ENCODE measurements around the gene CLASRP.
"Not testable (repeated sequence)": the region's sequence is repeated elsewhere in the genome, so short reads cannot be mapped to it uniquely, and the experiment has no call there.

CLASRP gene

GRCh38 chr19:45104658-45105349, 66.0 kb downstream of the CLASRP start:
- DNase-seq, result peak; percentile 10

- not testable (repeated sequence) for DNase-seq
Observed at GRCh38 chr19:45106363-45106762, 67.5 kb downstream of the CLASRP start.

GRCh38 chr19:45107621-45108150, 68.8 kb downstream of the CLASRP start:
- no peak for DNase-seq

- DNase-seq, result no peak
Observed at GRCh38 chr19:45110851-45111266, 72.0 kb downstream of the CLASRP start.

- DNase-seq, result no peak
Observed at GRCh38 chr19:45112111-45112827, 73.4 kb downstream of the CLASRP start.

- DNase-seq, result no peak
Observed at GRCh38 chr19:45113628-45114027, 74.8 kb downstream of the CLASRP start.

- DNase-seq, result no peak
Observed at GRCh38 chr19:45114116-45114515, 75.3 kb downstream of the CLASRP start.

- no peak for DNase-seq
Observed at GRCh38 chr19:45115809-45116615, 77.2 kb downstream of the CLASRP start.

- peak; percentile 27 for DNase-seq
Observed at GRCh38 chr19:45117167-45117594, 78.3 kb downstream of the CLASRP start.

GRCh38 chr19:45117671-45118070, 78.8 kb downstream of the CLASRP start:
- no peak for DNase-seq

- no peak for DNase-seq
Observed at GRCh38 chr19:45118106-45118505, 79.3 kb downstream of the CLASRP start.

- not testable (repeated sequence) for DNase-seq
Observed at GRCh38 chr19:45118591-45119355, 79.9 kb downstream of the CLASRP start.

- no peak for DNase-seq
Observed at GRCh38 chr19:45119582-45119981, 80.7 kb downstream of the CLASRP start.

All from CD4-positive, alpha-beta T cell treated with Interleukin-12 subunit alpha and Interleukin-12 subunit beta, for 1 hour (primary cell).